ENCODE measurements around the gene BMPR1B.

DNA sequence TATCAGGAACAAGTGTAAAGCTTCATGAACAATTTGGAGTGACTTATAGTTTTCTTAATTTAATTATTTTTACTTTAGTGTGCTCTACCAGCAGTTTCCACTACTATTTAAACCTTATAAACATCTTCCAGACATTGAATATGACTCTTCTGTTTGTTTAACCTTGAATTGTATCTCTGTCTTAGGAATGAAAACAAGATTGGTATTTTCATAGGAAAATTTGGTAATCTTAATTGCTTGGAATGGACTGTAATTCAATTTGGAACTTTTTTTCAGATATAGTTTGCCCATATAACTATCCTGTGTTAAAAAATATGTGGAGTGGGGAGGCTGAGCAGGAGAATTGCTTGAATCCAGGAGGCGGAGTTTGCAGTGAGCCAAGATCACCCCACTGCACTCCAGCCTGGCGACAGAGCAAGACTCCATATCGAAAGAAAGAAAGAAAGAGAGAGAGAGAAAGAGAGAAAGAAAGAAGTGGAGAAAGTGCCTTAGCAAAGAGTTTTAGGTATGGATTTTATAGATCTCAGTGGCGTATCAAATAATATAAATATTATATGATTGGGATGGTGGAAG lies 242.4 kb downstream of the BMPR1B start:
- TF ChIP-seq, protein P1, sequence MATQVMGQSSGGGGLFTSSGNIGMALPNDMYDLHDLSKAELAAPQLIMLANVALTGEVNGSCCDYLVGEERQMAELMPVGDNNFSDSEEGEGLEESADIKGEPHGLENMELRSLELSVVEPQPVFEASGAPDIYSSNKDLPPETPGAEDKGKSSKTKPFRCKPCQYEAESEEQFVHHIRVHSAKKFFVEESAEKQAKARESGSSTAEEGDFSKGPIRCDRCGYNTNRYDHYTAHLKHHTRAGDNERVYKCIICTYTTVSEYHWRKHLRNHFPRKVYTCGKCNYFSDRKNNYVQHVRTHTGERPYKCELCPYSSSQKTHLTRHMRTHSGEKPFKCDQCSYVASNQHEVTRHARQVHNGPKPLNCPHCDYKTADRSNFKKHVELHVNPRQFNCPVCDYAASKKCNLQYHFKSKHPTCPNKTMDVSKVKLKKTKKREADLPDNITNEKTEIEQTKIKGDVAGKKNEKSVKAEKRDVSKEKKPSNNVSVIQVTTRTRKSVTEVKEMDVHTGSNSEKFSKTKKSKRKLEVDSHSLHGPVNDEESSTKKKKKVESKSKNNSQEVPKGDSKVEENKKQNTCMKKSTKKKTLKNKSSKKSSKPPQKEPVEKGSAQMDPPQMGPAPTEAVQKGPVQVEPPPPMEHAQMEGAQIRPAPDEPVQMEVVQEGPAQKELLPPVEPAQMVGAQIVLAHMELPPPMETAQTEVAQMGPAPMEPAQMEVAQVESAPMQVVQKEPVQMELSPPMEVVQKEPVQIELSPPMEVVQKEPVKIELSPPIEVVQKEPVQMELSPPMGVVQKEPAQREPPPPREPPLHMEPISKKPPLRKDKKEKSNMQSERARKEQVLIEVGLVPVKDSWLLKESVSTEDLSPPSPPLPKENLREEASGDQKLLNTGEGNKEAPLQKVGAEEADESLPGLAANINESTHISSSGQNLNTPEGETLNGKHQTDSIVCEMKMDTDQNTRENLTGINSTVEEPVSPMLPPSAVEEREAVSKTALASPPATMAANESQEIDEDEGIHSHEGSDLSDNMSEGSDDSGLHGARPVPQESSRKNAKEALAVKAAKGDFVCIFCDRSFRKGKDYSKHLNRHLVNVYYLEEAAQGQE (IDR thresholded peaks at IDR 0.05; ENCODE audit: insufficient read depth in 1 of 2, low read depth in 2 of 2, low read length in 2 of 2), result no peak
- no peak for TF ChIP-seq POLR2AphosphoS5 (IDR thresholded peaks at IDR 0.05; ENCODE audit: low read depth, low read length)
- no peak for TF ChIP-seq TAF1 (IDR thresholded peaks at IDR 0.05; ENCODE audit: borderline replicate concordance, insufficient read depth, low read length)

Measured in PFSK-1 (cell line).